Mesothelial cell of epicardium (in vitro differentiated cells): ENCODE data around the gene GASK1A. TPM values are rescaled to one million over a fixed set of nuclear protein-coding genes. Genes with fewer than 3 reads are reported as not detected.
"Not testable (repeated sequence)": the region's sequence is repeated elsewhere in the genome, so short reads cannot be mapped to it uniquely, and the experiment has no call there.

ENCODE experiments used
- DNase-seq, 2 experiments: peaks; one replicate each; pipeline ENCODE4 v3.0.0; 2021; ENCODE audit warnings: low spot score in 2 of 2; ENCODE audit not compliant: unreplicated experiment in 2 of 2
- H3K27ac Mint-ChIP-seq: 2 replicates; pipeline ENCODE4 v1.8.0; 2021; ENCODE audit warnings: mixed read lengths
- H3K27me3 Mint-ChIP-seq: 2 replicates; pipeline ENCODE4 v1.8.0; 2021; ENCODE audit warnings: low read depth, mixed read lengths
- H3K36me3 Mint-ChIP-seq: 2 replicates; pipeline ENCODE4 v1.8.0; 2021; ENCODE audit warnings: mixed read lengths
- H3K4me1 Mint-ChIP-seq: 2 replicates; pipeline ENCODE4 v1.8.0; 2021; ENCODE audit warnings: mixed read lengths
- H3K4me3 Mint-ChIP-seq: 2 replicates; pipeline ENCODE4 v1.8.0; 2021; ENCODE audit warnings: mild to moderate bottlenecking, moderate library complexity, mixed read lengths
- H3K9me3 Mint-ChIP-seq: 2 replicates; pipeline ENCODE4 v1.8.0; 2021; ENCODE audit warnings: mixed read lengths
- CTCF ChIP-seq: fragments of 200-600 bp; sonication (generic); IDR thresholded peaks from one replicate; pipeline ENCODE4 v1.5.0; 2021; ENCODE audit warnings: antibody characterized with exemption; ENCODE audit not compliant: unreplicated experiment
- total RNA-seq: library from RNA; stranded (reverse); gene quantifications from 3 replicates; pipeline ENCODE4 v1.2.1, GENCODE V29; 2021

The GASK1A gene
- total RNA-seq, 1 donor from 2014 or later: 1.6 TPM

GRCh38 chr3:43038010-43038409 is 58.9 kb downstream of the GASK1A start:
- H3K9me3 Mint-ChIP-seq: peaks cover 6% of the 10 kb centered on the region
- no peak overlapping the region for H3K27ac Mint-ChIP-seq
- peaks cover 39% of the 10 kb centered on the region for H3K27me3 Mint-ChIP-seq
- no peaks in the 10 kb centered on the region for H3K36me3 Mint-ChIP-seq
- DNase-seq: no peak
- TF ChIP-seq CTCF: no peak
- H3K4me3 Mint-ChIP-seq: no peak overlapping the region
- no peaks in the 10 kb centered on the region for H3K4me1 Mint-ChIP-seq

GRCh38 chr3:43041517-43041916 is 62.4 kb downstream of the GASK1A start:
- H3K4me3 Mint-ChIP-seq: no peak overlapping the region
- no peak for TF ChIP-seq CTCF
- no peaks in the 10 kb centered on the region for H3K4me1 Mint-ChIP-seq
- H3K27ac Mint-ChIP-seq: no peak overlapping the region
- DNase-seq: no peak
- peaks cover 36% of the 10 kb centered on the region for H3K9me3 Mint-ChIP-seq
- H3K27me3 Mint-ChIP-seq: peaks cover 20% of the 10 kb centered on the region
- H3K36me3 Mint-ChIP-seq: peaks cover 6% of the 10 kb centered on the region

GRCh38 chr3:43043071-43043766 is 64.1 kb downstream of the GASK1A start:
- Mint-ChIP-seq H3K4me3 (no peak overlapping the region), H3K4me1 (no peaks in the 10 kb centered on the region), H3K27ac (no peak overlapping the region), H3K9me3 (peaks cover 46% of the 10 kb centered on the region), H3K27me3 (peaks cover 8% of the 10 kb centered on the region), H3K36me3 (peaks cover 6% of the 10 kb centered on the region)
- DNase-seq: no peak
- no peak for TF ChIP-seq CTCF

GRCh38 chr3:43043793-43044192 is 64.7 kb downstream of the GASK1A start:
- peaks cover 7% of the 10 kb centered on the region for H3K36me3 Mint-ChIP-seq
- H3K4me3 Mint-ChIP-seq: no peak overlapping the region
- TF ChIP-seq CTCF: no peak
- no peak overlapping the region for H3K27ac Mint-ChIP-seq
- no peak for DNase-seq
- H3K9me3 Mint-ChIP-seq: peaks cover 52% of the 10 kb centered on the region
- H3K4me1 Mint-ChIP-seq: no peaks in the 10 kb centered on the region
- peaks cover 3% of the 10 kb centered on the region for H3K27me3 Mint-ChIP-seq

GRCh38 chr3:43045079-43045478 is 66.0 kb downstream of the GASK1A start:
- peaks cover 61% of the 10 kb centered on the region for H3K9me3 Mint-ChIP-seq
- DNase-seq, H3K36me3 Mint-ChIP-seq, H3K4me3 Mint-ChIP-seq, H3K4me1 Mint-ChIP-seq, H3K27me3 Mint-ChIP-seq, H3K27ac Mint-ChIP-seq: not testable (repeated sequence)

- Mint-ChIP-seq H3K4me1 (no peaks in the 10 kb centered on the region), H3K4me3 (no peak overlapping the region), H3K27ac (no peak overlapping the region), H3K36me3 (peaks cover 7% of the 10 kb centered on the region), H3K27me3 (no peaks in the 10 kb centered on the region), H3K9me3 (peaks cover 71% of the 10 kb centered on the region)
- DNase-seq: no peak
- TF ChIP-seq CTCF: no peak
Observed at GRCh38 chr3:43046583-43046982, 67.5 kb downstream of the GASK1A start.
